Measurements from ENCODE around the gene CDON. TPM values are rescaled to one million over a fixed set of nuclear protein-coding genes. Genes with fewer than 3 reads are reported as not detected.
A peak's percentile ranks its signal among the peaks of the same experiment; 100 is the strongest.

The CDON gene
- total RNA-seq, 1 experiment from 2014 or later, result 17.1 TPM

GRCh38 chr11:125935618-125936199, 127.0 kb downstream of the CDON start:
- BruUV-seq (replicated peaks), result no TSS peak
- H3K4me3 ChIP-seq (ENCODE audit: low read depth in 2 of 2, low read length in 2 of 2), result no peak overlapping the region
- H3K36me3 ChIP-seq (ENCODE audit: control insufficient read depth, insufficient read depth, low read length), result no peaks in the 10 kb centered on the region
- peaks cover 4% of the 10 kb centered on the region; the same call in 1 of the 2 replicates for H3K4me1 ChIP-seq (ENCODE audit: control insufficient read depth, insufficient read depth, low read length)
- DNase-seq (ENCODE audit: low read depth, low spot score) (no peak), ATAC-seq (no peak)
- H3K27ac ChIP-seq (ENCODE audit: low read length), result no peak overlapping the region
- peaks cover 4% of the 10 kb centered on the region for H3K27me3 ChIP-seq (ENCODE audit: control insufficient read depth, insufficient read depth, low read length)
- in situ Hi-C loops (cut with HindIII; ENCODE audit: low pct_unique_long_range_greater_than_20kb, low sequenced_read_pairs), result loop anchor here (25.0 kb wide), 1 partner anchor 277 kb away; the partner anchor contains the start of genes FAM118B and RPUSD4
- CTCF ChIA-PET, result no interaction called here
- intact Hi-C loops (cut with micrococcal nuclease; ENCODE audit: unreplicated experiment), result no loop called here
- POLR2A ChIA-PET, result no interaction called here
- TF ChIP-seq CTCF (IDR thresholded peaks at IDR 0.05) (no peak), REST (IDR thresholded peaks at IDR 0.05; ENCODE audit: insufficient read depth in 1 of 2, low read depth in 2 of 2, low read length in 1 of 2) (no peak), SIN3A (IDR thresholded peaks at IDR 0.05; ENCODE audit: borderline replicate concordance, insufficient read depth, low read depth, low read length) (no peak), TCF7L2 (IDR thresholded peaks at IDR 0.05; ENCODE audit: low read depth, low read length) (no peak), POLR2AphosphoS5 (IDR thresholded peaks at IDR 0.05; ENCODE audit: low read depth, low read length) (no peak)
- no peaks in the 10 kb centered on the region for H3K9me3 ChIP-seq (ENCODE audit: control insufficient read depth, insufficient read depth, low read depth, low read length)

- Histone ChIP-seq H3K27ac (ENCODE audit: low read length) (no peak overlapping the region), H3K4me1 (ENCODE audit: control insufficient read depth, insufficient read depth, low read length) (peaks cover 4% of the 10 kb centered on the region; the same call in 1 of the 2 replicates), H3K36me3 (ENCODE audit: control insufficient read depth, insufficient read depth, low read length) (no peaks in the 10 kb centered on the region), H3K4me3 (ENCODE audit: low read depth in 2 of 2, low read length in 2 of 2) (no peak overlapping the region), H3K27me3 (ENCODE audit: control insufficient read depth, insufficient read depth, low read length) (peaks cover 4% of the 10 kb centered on the region), H3K9me3 (ENCODE audit: control insufficient read depth, insufficient read depth, low read depth, low read length) (no peaks in the 10 kb centered on the region)
- POLR2A ChIA-PET, result no interaction called here
- TF ChIP-seq CTCF (IDR thresholded peaks at IDR 0.05) (peak; percentile 35; the same call in 1 of the 2 replicates), SIN3A (IDR thresholded peaks at IDR 0.05; ENCODE audit: borderline replicate concordance, insufficient read depth, low read depth, low read length) (no peak), POLR2AphosphoS5 (IDR thresholded peaks at IDR 0.05; ENCODE audit: low read depth, low read length) (no peak), TCF7L2 (IDR thresholded peaks at IDR 0.05; ENCODE audit: low read depth, low read length) (no peak), REST (IDR thresholded peaks at IDR 0.05; ENCODE audit: insufficient read depth in 1 of 2, low read depth in 2 of 2, low read length in 1 of 2) (no peak)
- no peak for ATAC-seq
- in situ Hi-C loops (cut with HindIII; ENCODE audit: low pct_unique_long_range_greater_than_20kb, low sequenced_read_pairs), result loop anchor here (25.0 kb wide), 1 partner anchor 277 kb away; the partner anchor contains the start of genes FAM118B and RPUSD4
- intact Hi-C loops (cut with micrococcal nuclease; ENCODE audit: unreplicated experiment), result no loop called here
- no peak for DNase-seq (ENCODE audit: low read depth, low spot score)
- BruUV-seq (replicated peaks), result no TSS peak
- CTCF ChIA-PET, result no interaction called here
Measured at GRCh38 chr11:125935056-125935455, 127.6 kb downstream of the CDON start.

Measured in Panc1 (cell line).